ENCODE data around the gene TSPAN33.
A peak's percentile ranks its signal among the peaks of the same experiment; 100 is the strongest.
"Not testable (repeated sequence)": the region's sequence is repeated elsewhere in the genome, so short reads cannot be mapped to it uniquely, and the experiment has no call there.

TSPAN33 gene

DNA sequence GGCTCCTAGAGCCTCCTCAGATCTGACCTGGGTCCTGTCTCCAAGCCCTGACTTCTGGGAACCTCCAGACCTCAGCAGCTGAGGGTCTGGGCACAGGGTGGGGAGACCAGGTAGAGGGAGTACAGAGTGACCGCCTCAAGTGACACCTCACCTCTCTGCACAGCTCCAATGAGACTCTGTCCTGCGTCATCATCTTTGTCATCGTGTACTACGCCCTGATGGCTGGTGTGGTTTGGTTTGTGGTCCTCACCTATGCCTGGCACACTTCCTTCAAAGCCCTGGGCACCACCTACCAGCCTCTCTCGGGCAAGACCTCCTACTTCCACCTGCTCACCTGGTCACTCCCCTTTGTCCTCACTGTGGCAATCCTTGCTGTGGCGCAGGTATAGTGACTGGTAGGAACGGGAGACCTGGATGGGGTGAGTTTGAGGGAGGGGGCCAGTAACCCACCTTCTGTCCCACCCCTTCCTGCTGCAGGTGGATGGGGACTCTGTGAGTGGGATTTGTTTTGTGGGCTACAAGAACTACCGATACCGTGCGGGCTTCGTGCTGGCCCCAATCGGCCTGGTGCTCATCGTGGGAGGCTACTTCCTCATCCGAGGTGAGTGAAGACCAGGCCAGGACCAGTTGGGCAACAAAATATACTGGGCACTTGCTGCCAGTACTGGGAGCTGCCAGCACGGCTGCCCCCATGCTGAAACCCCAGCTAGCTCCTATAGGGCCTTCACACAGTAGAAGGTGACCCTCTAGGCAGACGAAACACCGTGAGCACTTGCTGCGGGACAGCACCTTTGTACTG is 61.7 kb downstream of the TSPAN33 start:
- DNase-seq (ENCODE audit: low read depth in 2 of 3, low spot score in 1 of 3), result no peak

DNA sequence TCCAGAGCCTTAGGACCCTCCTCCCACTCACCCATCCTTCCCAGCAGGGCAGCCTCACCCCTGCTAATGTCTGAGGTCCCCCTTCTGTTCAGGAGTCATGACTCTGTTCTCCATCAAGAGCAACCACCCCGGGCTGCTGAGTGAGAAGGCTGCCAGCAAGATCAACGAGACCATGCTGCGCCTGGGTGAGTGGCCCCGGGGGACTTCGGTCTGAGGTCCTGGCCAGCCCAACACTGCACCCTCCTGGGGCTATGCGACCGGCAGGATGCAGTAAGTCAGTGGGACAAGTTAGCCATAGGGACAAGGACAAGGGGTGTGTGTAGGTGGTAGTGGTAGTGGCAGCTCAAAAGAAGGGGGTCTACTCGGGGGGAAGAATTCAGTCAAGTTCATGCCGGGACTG is 64.2 kb downstream of the TSPAN33 start:
- no peak for DNase-seq (ENCODE audit: low read depth in 2 of 3, low spot score in 1 of 3)

GRCh38 chr7:129209067-129209926 is 64.8 kb downstream of the TSPAN33 start:
- no peak for DNase-seq (ENCODE audit: low read depth in 2 of 3, low spot score in 1 of 3)

- DNase-seq (ENCODE audit: low read depth in 2 of 3, low spot score in 1 of 3), result peak; percentile 54 to 79 (median 66)
Measured at GRCh38 chr7:129210256-129210988, 65.9 kb downstream of the TSPAN33 start.

- DNase-seq (ENCODE audit: low read depth in 2 of 3, low spot score in 1 of 3), result no peak
Measured at GRCh38 chr7:129210989-129211312, 66.4 kb downstream of the TSPAN33 start.

DNA sequence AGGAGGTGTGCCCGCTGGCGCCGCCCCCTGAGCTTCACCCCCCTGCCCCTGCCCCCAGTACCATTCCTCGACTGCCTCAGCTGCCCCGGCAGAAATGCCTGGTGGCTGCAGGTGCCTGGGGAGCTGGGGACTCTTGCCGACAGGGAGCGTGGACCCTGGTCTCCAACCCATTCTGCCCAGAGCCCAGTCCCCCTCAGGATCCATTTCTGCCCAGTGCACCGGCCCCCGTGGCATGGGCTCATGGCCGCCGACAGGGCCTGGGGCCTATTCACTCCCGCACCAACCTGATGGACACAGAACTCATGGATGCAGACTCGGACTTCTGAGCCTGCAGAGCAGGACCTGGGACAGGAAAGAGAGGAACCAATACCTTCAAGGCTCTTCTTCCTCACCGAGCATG is 67.6 kb downstream of the TSPAN33 start:
- DNase-seq (ENCODE audit: low read depth in 2 of 3, low spot score in 1 of 3), result no peak

- DNase-seq (ENCODE audit: low read depth in 2 of 3, low spot score in 1 of 3), result no peak
Measured at GRCh38 chr7:129212596-129212995, 68.1 kb downstream of the TSPAN33 start.

DNA sequence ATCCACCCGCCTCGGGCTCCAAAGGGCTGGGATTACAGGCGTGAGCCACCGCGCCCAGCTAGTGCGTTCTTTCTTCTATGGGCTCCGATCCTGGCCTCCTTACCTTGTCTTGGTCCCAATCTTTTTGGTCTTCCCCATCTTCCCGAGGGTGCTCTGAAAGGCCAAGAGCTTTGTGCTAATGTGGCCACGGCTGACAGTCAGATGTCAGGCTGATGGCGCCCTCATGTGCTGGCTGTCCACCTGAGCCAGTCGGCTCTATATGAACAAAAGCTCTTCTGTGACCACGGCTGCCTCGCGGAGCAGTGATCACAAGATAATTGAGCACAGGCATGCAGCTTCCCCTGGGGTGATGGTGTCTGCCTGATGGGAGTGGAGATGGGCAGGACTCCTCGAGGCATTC is 69.3 kb downstream of the TSPAN33 start:
- no peak for DNase-seq (ENCODE audit: low read depth in 2 of 3, low spot score in 1 of 3)

DNA sequence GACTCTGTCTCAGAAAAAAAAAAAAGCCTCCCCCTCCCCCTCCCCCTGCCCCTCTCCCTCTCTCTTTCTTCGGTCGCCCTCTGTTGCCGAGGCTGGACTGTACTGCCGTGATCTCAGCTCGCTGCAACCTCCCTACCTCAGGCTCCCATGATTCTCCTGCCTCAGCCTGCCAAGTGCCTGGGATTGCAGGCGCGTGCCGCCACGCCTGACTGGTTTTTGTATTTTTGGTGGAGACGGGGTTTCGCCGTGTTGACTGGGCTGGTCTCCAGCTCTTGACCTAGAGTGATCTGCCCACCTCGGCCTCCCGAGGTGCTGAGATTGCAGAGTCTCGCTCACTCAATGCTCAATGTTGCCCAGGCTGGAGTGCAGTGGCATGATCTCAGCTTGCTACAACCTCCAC is 71.2 kb downstream of the TSPAN33 start:
- not testable (repeated sequence) for DNase-seq (ENCODE audit: low read depth in 2 of 3, low spot score in 1 of 3)

- not testable (repeated sequence) for DNase-seq (ENCODE audit: low read depth in 2 of 3, low spot score in 1 of 3)
Measured at GRCh38 chr7:129216101-129216715, 71.7 kb downstream of the TSPAN33 start.

GRCh38 chr7:129216821-129217416 is 72.4 kb downstream of the TSPAN33 start:
- DNase-seq (ENCODE audit: low read depth in 2 of 3, low spot score in 1 of 3), result not testable (repeated sequence)

GRCh38 chr7:129218514-129219062 is 74.1 kb downstream of the TSPAN33 start:
- DNase-seq (ENCODE audit: low read depth in 2 of 3, low spot score in 1 of 3), result peak; percentile 57 to 81 (median 70)

GRCh38 chr7:129219166-129219565 is 74.7 kb downstream of the TSPAN33 start:
- DNase-seq (ENCODE audit: low read depth in 2 of 3, low spot score in 1 of 3), result not testable (repeated sequence)
